SW 1271 (cell line): ENCODE results near the gene TMTC3.
"Not testable (repeated sequence)": the region's sequence is repeated elsewhere in the genome, so short reads cannot be mapped to it uniquely, and the experiment has no call there.

Experiments
- DNase-seq, 2 experiments: peaks; one replicate each; lab custom pipeline; 2025; lab: John Stamatoyannopoulos, UW

TMTC3 gene

DNA sequence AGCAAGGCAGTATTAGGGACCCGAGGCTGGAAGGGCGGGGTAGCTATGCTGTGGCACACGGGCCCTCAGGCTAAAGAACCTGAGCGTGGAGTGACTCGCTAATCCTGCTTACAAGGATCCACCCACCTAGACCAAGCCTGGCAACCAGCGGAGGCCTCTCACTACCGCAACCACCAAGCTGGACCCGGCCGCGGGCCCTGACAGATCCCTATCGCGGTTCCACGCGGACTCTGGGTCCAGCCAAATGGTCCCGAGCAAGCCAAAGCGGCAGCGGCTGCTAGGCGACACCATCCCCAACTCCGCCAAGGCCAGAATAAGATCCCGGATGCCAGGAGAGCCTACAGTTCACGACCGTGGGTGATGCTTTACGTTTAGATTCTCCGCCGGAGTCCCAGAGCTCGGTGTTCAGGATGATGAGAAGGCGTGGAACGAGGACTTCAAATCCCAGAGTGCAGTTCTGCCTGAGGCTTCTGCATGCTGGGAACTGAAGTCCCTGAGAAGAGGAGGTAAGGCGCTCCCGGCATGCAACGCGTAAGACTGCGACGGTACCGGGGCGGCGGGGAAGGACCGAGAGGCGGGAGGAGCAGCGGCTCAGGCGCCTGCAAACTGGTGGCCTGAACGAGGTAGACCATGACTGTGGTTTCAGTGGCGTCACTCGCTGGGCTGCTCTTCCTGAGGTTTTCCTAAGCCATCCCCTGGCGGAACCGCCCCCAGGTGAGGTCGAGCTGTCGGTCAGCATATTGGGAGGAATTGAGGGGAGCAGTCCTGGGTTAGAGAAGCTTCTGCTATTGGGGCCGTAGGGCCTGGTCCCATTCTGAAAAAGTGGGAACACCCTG lies at the start of gene TMTC3, which contains the start of gene CEP290:
Gene TMTC3, plus strand, starts transcription at position 534 of the 836 bp plus-strand sequence. CDS start 6,009 bp downstream, outside the sequence.
Gene CEP290, minus strand, starts transcription at position 315 of the 836 bp plus-strand sequence. CDS start 781 bp downstream, outside the sequence.
- DNase-seq: peak; percentile 99

DNA sequence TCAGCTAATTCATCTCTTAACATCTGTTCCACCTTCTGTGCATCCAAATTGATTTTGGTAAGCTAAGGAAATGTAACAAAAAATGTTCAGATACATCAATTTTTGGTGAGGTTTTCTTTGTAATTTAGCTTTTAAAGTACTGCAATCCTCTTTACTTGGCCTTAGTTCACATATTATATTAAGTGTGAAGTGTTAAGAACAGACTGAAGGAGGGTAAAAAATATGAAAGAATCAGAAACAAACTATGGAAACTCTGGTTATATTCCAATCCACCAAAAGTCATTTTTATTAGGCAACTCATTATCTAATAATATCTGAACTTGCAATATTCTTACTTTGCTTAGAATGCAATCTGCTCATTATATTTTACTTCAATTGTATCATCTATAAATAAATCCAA lies 49.3 kb upstream of the TMTC3 start:
- no peak for DNase-seq

DNA sequence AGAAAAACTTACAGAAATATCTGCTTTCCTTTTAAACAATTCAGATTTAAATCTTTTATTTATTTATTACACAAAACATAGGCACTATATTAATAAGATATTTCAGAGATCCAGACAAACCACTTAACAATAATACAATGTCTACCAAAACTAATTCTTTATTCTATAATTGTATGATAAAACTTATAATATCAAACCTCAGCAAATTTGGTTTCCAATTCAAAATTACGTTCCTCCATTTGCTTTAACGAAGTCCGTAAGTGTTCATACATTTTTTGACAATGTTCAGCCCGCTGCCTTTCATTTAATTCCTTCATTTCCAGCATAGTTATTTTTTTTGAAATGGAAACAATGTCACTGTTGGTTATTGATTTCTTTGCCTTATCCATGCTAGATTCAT lies 48.5 kb upstream of the TMTC3 start:
- no peak for DNase-seq

DNA sequence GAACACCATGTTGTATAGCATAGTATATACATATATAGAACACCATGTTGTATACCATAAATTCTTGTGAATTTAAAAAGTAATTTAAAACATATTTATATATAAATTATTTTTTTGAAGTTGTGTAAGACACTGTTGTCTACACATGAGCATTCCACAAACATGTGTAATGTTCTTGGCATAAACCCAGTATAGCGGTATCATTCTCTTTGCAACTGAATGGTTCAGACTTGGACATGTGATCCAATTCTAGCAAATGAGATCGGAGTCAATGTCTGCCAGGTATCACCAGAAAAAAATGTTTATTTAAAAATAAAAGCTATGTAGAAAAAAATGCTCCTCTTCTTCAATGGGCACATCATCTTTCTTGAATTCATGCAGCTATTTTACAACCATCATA lies 34.1 kb upstream of the TMTC3 start:
- no peak for DNase-seq

DNA sequence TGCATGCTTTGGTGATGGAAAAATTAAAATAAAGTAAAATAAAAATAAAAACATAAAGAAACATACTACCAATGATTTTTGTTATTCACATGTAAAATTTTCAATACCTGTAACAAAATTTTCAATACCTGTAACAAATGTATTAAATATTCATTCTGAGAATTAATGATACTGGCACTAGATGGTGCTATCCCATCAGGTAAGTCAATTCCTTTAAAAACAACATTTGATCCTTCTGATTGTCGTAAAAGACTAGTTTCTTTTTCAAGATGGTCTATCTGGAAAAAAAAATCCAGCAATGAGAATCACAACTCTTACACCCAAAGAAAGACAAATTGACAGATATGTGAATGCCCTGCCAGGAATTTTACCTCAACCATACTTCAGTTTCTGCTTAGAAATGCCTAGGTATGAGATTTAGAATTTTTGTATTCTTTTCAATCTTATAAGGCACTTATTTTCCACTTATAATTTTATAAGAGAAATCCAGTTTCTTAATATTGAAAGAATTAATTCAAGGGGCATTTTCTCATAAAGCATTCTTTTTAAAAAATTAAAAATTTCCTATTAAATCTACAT lies 30.9 kb upstream of the TMTC3 start:
- peak in 1 of 2 experiments; percentile 47 for DNase-seq

DNA sequence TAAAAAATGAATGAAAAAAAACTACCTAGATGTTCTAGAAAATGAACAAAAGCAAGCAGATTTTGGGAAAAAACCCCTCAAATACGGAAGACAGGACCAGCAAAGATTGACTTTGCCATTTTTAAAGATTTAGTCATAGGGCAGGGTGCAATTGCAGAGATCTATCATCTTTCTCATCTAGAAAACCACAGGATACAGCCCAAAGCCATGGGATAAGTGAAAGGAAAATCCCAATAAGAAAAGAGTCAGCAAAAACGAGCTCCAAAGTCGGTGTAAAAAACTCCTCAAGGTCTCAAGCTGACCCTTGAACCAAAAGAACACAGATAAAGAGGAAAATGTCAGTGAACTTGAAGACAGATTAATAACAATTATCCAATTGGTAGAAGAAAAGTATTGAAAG lies 28.2 kb upstream of the TMTC3 start:
- no peak for DNase-seq

DNA sequence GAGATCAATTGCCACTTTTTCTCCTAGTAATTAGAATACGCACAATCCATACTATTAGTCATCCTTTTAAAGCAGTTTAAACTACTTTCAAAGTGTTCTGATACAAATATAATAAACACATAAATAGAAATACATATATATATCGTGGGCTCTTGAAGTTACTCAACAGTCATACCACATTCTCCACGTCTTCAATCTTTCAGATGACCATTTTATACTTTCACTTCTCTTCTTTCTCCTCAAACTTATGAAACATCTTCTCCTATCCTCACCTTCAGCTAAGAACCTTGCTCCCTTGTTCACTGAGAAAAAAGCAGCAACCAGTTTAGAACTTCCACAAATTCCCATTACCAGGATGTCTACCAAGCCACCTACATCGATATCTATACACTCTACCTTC lies 19.4 kb upstream of the TMTC3 start:
- no peak for DNase-seq

DNA sequence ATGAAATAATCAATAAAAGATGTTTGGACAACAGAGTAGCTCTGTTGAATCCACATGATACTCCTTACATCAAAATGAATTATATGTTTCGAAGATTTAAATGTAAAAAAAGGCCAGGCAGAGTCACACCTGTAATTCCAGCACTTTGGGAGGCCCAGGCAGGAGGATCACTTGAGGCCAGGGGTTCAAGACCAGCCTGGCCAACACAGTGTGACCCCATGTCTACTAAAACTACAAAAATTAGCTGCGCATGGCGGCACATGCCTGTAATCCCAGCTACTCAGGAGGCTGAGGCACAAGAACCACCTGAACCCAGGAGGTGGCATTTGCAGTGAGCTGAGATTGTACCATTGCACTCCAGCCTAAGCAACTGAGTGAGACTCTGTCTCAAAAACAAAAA lies 15.0 kb upstream of the TMTC3 start:
- no peak for DNase-seq

DNA sequence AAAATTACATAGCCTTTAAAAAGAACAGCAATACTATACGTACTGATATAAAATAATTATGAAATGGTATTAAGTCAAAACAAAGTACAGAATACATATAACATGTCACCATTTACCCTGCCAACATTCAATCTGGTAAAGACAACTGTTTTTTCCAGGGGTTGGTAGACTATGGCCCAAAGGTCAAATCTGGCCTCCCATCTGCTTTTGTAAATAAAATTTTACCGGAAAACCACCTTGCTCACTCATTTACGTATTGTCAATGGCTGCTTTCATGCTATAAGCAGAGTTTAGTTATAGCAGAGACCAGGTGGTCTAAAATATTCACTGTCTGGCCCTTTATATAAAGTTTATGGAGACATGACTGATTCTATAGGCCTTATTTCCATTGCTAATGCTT lies 14.3 kb upstream of the TMTC3 start:
- no peak for DNase-seq

DNA sequence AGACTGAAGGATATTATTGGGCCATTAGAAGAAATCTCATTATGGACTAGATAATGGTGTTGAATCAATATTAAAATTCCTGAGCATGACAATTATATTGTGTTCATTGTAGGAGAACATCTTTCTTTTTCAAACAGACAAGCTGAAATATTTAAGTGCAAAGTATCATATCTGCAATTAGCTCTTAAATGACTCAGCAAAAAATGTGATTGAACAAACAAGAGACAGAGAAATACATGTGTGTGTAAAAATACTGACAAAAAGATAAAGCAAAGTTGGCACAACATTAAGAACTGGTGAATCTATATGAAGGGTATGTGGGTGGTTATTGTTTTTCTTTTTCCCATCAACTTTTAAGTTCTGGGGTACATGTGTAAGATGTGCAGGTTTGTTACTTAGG lies 9.7 kb upstream of the TMTC3 start:
- DNase-seq: no peak

DNA sequence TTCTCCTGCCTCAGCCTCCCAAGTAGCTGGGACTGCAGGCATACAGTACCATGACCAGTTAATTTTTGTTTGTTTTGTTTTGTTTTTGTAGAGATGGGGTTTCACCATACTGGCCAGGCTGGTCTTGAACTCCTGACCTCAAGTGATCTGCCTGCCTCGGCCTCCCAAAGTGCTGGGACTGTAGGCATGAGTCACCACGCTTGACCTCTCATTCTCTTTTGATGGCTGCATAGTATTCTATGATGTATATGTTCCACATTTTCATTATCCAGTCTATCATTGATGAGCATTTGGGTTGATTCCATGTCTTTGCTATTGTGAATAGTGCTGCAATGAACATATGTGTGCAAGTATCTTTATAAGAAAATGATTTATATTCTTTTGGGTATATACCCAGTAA lies 8.9 kb upstream of the TMTC3 start:
- not testable (repeated sequence) for DNase-seq

DNA sequence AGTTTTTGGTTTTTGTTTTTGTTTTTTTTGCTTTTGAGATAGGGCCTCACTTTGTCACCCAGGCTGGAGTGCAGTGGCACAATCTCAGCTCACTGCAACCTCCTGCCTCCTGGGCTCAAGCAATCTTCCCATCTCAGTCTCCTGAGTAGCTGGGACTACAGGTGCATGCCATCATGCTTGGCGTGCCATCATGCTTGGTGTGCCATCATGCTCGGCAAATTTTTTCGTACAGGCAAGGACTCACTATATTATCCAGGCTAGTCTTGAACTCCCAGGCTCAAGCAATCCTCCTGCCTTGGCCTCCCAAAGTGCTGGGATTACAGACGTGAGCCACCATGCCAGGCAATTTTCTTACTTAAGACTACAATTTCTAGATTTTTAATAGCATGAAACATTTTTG lies 2.4 kb upstream of the TMTC3 start:
- DNase-seq: not testable (repeated sequence)

DNA sequence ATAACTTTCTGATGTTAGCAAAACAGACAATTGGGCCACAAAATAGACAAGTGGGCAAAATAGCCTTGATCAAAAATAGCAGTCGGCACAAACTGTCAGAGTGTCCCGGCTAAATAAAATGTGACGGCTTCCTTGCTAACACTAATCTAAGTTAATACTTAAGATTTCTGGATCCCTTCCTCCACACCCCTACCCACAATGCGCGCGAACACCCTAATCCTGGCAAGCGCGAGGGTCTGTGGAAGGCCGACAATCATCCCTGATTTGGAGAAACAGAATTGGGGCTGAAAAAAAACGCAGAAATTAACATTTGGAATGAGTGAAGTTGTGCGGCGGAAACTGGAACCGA lies 708 bp upstream of the TMTC3 start:
- DNase-seq: no peak

DNA sequence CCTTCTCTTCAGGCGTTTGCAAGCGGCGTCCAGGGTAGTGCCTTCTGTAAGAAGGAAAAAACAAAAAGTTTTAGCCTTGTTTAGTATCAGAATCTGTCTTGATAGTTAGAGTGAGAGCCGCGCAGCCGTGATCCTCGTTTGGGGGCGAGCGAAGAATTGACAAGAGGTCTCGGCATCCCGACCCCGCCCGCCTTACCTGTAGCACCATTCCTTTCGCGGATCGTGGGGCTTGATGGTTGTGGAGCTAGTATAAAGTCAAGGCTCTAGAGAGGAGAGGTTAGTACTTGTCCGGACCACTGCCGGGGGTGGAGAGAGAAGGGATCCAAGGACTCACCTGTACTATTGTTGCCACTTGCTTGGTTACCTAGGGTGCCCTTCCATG lies 494 bp downstream of the TMTC3 start:
- DNase-seq: no peak

DNA sequence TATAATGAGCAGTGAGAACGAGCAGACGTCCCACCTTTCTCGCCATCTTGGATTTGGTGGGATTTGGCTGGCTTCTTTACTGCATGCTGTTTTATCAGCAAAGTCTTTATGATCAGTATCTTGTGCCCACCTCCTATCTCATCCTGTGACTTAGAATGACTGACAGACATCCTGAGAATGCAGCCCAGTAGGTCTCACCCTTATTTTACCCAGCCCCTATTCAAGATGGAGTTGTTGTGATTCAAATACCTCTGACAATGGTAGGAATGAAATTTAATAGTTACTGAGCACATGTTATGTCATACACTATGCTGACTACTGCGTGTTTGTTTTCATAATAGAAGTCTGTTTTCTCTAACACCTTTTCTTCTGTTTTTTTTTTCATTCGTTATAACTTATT lies 1.9 kb downstream of the TMTC3 start:
- no peak for DNase-seq

DNA sequence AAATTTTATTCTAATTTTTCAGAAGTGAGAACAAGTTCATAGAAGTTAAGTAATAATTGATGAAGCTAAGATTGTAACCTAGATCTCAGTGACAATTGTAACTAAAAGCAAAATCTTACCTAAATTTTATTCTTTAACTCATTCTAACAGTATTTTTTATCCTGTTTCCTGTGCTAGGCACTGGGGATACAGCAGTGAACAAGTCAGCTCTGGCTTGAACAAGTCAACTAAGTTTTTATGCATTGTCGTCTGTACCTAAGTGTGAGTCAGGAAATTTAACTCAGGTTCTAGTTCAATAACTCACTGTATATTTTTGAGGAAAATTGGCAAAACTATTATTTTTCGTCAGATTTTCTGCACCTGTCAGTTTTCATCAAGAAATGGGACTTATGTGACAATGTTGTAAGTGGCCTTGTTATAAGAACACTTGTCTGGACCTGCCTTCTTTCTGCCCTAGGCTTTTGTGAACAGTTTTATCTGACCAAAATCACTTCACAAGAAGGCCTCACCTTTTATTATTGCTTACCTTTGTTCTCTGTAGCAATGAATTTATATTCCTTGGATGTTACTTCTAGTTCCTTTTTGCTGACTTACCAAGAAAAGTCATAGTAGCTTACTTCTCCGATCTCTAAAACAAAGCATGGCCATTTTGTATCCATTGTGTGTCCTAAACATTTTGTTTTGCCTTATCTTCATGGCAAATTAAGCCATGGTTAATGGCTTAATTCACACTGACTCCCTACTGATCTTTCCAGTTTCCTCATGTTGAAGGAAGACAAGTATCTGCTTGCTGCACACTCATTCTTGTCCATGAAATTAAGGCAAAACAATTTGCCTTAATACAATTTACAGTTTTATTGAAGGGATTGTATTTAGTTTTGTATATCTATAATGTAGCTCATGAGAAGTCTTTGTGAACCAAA lies 2.7 kb downstream of the TMTC3 start:
- no peak for DNase-seq

DNA sequence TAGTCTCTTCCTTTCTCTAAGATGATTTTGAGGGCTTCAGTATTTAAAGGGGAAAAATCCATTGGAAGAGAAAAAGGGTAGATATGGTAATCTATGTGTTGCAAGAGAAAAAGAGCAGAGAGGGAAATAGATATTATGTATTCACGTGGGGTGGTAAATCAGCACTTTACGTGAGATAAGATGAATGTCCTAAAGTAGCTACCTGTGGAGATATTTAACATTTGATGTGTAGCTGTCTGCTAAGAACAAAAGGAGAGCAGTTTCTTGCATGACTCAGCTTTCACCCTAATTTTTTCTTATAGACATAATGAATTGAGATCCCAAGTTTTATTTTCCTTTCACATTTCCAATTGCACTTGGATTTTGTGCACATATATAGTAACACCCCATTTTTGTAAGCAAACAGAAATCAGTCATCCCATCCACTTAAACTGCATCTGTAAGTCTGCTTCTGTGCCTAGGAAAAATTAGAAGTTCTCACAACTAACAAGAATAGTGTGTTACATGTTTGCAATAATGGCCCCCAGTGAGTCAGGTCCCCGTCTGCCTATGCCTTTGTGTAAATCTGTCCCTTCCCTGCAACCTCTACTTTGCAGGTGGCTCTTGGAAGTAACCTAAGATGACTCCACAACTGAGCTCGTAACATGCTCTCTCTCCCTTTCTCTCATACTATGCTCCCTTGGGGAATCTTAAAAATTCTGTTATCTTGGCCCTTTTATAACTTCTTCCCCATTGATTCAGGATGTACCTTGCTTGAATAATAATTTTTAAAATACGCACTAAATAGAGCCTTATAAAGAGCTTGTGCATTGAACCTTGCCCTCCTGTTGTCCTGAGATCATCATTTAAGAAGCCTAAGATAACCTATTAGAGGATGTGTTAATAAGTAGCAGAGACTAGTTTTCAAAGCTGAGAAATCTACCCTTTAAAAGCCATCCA lies 3.7 kb downstream of the TMTC3 start:
- DNase-seq: no peak

DNA sequence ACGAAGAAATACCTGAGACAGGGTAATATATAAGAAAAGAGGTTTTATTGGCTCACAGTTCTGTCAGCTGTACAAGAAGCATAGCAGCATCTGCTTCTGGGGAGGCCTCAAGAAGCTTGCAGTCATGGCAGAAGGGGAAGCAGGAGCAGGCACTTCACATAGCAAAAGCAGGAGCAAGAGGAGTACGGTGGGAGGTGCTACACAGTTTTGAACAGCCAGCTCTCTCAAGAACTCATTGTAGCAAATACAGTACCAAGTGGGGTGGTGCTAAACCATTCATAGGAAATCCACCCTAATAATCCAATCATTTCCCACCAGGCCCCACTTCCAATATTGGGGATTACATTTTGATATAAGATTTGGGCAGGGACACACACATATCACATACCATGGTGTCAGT lies 8.0 kb downstream of the TMTC3 start:
- no peak for DNase-seq

DNA sequence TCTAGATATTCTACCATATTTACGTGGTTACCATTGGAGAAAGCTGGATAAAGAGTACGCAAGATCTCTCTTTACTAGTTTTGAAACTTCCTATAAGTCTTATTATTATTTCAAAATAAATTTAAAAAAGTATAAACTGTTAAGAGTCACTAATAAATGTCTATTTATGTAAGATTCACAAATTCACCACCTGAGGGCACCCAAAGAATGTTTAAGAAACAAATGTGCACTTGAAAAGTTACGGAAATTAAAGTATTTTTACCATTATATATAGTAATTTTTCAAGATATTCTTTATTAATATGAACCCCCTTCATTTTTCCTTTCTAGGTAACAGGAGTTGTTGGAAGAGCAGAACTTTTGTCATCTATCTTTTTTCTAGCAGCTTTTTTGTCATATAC lies 11.9 kb downstream of the TMTC3 start:
- DNase-seq: peak in 1 of 2 experiments; percentile 41

DNA sequence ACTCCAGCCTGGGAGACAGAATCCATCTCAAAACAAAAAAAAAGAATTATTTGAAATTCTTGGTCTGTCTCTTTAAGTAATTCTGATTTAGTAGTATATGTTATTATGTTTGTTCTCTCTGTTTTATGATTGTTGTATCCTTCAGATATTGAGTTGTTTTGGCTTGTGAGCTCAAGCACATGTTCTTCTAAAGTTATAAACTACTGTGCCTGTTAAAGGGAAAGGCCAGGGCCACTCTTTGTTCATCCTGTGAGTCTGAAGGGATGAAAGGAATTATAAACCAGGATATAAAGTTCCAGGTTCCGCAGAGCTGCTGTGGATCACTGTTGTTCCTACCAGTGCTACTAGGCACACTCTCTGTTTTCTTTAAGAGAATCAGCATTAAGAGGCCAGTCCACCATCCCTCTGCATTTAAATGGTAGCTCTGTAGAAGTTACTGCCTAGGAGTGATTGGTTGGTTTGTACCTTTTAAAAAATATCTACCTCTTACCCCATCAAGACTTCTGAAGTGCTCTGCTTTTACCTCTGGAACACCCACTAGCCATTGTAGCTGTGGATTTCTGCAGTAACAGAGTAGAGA lies 14.1 kb downstream of the TMTC3 start:
- DNase-seq: no peak

DNA sequence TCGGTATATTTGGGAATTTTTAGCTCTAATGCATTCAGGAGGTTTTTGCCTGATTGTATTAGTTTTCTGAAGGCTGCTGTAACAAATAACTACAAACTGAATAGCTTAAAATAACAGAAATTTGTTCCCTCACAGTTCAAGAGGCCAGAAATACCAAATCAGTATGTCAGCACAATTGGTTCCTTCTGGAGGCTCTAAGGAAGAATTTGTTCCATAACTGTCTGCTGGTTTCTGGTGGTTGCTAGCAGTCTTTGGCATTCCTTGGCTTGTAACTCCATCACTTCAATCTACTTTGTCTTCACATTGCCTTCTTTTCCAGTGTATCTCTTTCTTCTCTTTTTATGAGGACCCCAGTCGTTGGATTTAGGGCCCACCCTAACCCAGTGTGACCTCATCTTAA lies 21.3 kb downstream of the TMTC3 start:
- no peak for DNase-seq
